Stimulated activated CD8-positive, alpha-beta memory T cell treated with anti-CD3 and anti-CD28 coated beads, Interleukin-12 subunit alpha, Interleukin-12 subunit beta, amount 100 ng/mL, for 24 hours (primary cell): ENCODE measurements around the gene DNAJC24.

ENCODE experiments used
- DNase-seq: peaks from one replicate; pipeline ENCODE4 v3.0.0-alpha.2; 2020; ENCODE audit errors: extremely low read depth

Gene DNAJC24

DNA sequence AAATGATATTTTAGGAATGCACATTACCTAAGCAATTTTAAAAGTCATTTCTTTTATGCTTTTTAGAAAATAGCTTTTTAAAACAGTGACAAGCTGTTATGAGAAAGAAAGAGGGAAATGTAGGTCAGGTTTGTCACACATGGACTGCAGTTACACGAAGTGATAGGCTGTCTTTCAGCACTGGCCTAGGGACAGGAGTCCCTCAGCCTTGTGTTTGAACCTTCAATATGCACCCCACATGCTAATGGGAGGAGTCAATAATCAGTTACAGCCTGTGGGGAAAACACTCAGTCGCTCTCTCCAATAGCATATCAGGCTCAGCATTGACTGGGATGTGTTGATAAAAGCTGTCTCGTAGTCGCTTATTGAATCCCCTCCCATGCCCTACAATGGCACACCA, 45.8 kb downstream of the DNAJC24 start:
- no peak for DNase-seq

GRCh38 chr11:31417357-31417756, 47.7 kb downstream of the DNAJC24 start:
- no peak for DNase-seq

- DNase-seq: no peak
These were observed 48.2 kb downstream of the DNAJC24 start for GRCh38 chr11:31417816-31418215.

- no peak for DNase-seq
These were observed 49.5 kb downstream of the DNAJC24 start for GRCh38 chr11:31419138-31419537.

DNA sequence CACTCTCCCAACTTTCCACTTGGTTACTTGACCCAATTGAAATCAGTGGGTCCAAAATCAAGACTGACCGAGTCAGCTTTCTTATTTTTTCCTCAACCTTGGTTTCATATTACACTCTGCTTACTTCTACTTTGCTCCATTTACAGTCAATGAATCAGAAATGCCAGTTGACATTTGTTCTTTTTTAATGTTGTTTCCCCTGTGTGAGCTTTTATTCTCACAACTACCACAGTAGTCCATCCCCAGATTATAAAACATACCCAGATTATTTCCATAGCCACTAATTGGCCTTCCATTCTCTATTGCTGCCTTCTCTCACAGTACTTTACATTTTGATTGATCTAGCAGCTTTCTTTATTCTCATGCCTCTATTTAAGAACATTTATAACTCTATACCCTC, 50.0 kb downstream of the DNAJC24 start:
- DNase-seq: no peak

GRCh38 chr11:31421820-31422219, 52.2 kb downstream of the DNAJC24 start:
- no peak for DNase-seq

DNA sequence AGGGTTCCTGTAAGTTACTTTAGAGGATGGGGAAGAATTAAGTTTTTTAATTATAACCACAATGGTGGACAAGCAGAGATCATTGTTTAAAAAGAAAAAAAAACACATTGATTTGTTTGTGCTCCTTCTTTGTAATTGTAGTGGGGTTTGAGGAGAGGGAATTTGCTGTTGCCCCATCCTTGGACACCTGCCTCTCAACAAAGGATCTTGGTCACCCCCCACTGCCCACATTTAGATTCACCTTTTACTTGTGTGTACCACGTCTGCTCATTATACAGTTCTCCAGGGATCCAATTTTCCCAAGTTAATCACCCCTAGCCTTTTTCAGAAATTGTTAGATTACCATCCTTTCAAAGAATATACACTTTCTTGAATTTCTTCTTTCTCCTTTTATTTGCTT, 53.0 kb downstream of the DNAJC24 start:
- DNase-seq: no peak

DNA sequence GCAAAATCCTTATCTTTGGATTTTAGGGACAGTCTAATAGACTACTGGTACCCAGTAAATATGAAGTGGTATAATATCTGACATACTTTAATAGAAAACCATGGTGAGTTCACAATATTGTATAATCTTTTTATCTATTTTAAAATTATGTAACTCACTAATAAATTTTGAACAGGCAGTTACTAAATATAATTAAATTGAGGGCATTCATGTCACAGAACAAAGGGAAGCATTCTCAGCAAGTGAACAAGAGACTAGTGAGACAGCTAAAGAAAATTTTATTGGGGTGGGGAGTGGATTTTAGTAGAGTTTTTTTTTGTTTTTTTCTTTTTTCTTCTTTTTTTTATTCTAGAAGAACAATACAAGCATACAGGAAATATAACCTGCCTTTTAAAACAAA, 55.0 kb downstream of the DNAJC24 start:
- no peak for DNase-seq

GRCh38 chr11:31433851-31434250, 64.2 kb downstream of the DNAJC24 start:
- DNase-seq: no peak

- DNase-seq: no peak
These were observed 68.2 kb downstream of the DNAJC24 start for GRCh38 chr11:31437742-31438435.

DNA sequence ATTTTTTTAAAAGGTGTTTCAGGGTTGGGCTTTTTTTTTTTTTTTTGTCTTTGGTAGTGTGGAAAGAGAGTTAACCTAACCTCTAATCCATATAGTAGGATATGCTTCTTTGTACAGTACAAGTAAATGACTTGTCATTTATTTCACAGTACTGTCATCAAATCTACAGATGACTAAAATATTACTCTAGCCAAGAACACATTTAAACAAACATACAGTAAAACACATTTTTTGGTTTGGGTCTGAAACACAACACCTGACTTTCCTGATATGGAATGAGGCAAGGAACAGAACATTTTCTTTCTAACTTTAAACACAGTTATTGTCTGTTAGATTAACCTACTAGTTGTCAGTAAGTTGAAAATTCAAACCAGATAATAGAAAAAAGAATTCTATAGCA, 71.6 kb downstream of the DNAJC24 start:
- no peak for DNase-seq

DNA sequence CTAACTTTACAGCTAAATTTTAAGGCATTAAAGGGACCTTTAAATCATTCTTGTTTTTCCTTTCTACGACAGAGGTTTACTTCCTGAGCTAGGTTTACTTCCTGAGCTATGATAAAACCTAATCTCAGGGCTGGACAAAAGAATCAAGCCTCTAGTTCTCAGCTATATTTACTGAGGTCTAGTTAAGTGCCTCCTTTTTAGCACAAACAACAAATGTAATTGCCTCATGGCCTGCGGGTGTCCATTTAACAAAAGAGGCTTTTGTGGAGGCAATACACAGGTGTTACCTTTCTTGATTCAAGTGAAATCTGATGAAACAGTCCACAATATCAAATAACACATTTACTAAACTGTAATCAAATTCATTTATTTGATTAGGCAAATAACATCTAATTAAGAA, 72.4 kb downstream of the DNAJC24 start:
- no peak for DNase-seq

DNA sequence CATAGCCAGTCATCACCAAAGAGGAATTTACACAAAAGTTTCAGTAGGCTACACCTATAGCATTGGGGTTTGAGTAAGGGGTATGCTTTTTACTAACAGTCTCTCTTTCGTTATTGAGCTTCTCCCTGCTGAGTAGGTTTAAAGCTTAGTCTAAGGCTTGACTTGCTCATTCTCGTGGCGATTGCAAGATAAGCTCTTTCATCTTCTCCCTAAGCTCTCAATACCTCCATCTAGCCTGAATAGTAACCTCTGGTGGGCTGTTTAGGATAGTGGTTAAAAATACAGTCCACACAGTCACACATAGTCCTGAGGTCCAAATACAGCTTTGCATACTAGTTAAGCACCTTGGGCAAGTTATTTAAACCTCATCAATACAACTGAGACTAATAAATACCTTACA, 74.1 kb downstream of the DNAJC24 start:
- DNase-seq: no peak

DNA sequence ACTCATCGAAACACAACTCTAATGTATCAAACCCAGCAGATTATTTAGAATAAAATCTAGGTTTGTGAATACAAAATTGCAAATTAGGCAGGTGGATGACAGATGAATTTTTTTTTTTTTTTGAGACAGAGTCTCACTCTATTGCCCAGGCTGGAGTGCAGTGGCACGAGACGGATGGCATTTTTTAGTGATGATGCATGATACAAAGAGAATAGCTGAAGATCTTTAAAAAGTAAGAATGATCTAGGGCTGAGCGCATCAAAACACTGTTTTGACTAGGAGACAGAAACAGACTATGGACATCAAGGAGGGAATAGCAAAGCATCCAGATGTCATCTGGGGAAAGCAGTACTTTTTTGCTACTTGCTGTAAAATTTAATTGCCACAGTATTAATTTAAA, 76.0 kb downstream of the DNAJC24 start:
- no peak for DNase-seq

- DNase-seq: no peak
These were observed 79.4 kb downstream of the DNAJC24 start for GRCh38 chr11:31449040-31449439.

GRCh38 chr11:31450841-31451240, 81.2 kb downstream of the DNAJC24 start:
- DNase-seq: no peak

DNA sequence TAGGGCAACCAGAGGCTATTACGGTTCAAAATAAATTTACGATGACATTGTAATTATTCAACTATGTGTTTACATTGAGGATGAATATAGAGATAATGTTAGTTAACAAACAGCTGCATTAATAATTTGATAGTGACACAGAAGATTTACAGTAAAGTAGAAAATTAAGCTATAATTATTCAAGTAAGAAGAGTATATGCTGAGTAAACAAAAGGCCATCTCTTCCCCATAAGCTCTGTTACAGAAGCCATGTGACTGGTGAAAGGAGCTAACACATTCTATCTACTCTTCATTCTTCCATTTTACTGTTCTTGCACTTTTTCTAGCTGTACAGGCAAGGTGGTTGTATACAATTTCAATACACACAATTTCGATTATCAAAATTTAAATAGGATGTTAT, 85.5 kb downstream of the DNAJC24 start:
- no peak for DNase-seq

GRCh38 chr11:31464436-31464835, 94.8 kb downstream of the DNAJC24 start:
- DNase-seq: no peak

- DNase-seq: no peak
These were observed 104.4 kb downstream of the DNAJC24 start for GRCh38 chr11:31474083-31474482.

DNA sequence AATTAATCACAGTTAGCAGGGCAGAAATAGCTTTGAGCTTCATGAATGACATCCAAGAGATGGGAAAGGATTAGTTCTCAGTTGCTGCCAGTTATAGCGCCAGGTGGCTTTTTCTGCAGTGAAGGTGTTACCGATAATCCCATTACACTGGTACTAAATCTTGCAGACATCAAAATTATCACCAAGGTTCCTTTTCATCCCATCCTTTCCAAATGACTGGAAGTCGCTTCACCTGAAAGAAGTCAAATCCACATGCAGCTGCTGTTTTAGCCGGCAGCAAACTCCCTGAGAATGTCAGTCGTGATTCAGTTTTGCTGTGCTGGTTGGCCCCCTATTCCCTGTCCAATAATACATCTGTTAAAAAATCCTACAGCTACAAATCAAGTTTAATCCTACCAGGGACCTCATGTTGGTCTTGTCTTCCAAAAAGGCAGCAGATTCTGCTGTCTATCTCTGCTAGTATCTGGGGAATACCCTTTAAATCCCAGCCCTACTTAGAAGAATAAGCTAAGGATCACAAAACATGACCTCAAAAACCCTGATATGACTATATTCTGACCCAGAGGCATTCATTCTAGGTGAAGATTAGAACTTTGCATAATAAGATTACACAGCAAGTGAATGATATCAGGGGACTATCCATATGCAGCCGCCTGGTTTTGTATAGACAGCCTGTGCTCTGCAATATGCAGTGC, 108.0 kb downstream of the DNAJC24 start:
- no peak for DNase-seq

GRCh38 chr11:31478223-31478590, 108.5 kb downstream of the DNAJC24 start:
- no peak for DNase-seq

- no peak for DNase-seq
These were observed 109.4 kb downstream of the DNAJC24 start for GRCh38 chr11:31479066-31479465.

DNA sequence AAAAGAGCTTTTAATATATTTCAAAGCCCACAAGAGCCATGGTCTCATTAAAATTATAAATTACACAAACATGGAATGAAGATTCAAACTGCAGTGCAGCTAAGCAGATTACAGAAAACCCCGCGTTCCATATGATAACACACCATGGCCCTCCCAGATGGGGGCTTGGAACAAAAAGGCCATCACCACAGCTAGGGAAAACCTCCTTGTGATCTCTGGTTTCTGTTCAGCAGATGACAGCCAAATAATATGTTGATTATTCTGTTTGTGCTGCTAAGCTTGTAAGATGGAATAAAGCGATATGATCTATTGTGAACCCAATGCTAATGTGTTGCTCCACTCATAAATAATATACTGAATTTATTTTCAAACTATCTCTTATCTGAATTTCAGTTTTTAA, 111.3 kb downstream of the DNAJC24 start:
- DNase-seq: no peak
